ENCODE measurements around the gene MED12L. TPM values are rescaled to one million over a fixed set of nuclear protein-coding genes. Genes with fewer than 3 reads are reported as not detected.

Gene MED12L
- total RNA-seq, 1 experiment from 2014 or later = 1.5 TPM

DNA sequence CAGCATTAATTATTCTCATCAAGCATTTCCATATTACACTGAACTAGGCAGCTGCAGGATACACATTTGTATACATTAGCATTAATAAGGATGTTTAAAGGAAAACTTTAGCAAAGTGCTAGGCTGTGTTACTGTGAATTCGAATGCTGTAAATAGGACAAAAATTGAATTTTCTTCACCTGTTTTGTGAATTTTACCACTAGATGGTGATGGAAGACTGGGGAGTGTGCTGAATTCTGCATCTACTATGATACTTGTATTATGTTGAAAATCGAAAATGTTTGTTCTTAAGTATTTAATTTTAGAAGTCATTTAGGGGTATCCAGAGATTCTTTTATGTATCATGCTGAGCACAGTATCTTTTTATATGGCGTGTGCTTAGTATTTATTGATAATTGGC is 205.2 kb downstream of the MED12L start:
- peak; percentile 58 for DNase-seq (ENCODE audit: low read depth)

DNA sequence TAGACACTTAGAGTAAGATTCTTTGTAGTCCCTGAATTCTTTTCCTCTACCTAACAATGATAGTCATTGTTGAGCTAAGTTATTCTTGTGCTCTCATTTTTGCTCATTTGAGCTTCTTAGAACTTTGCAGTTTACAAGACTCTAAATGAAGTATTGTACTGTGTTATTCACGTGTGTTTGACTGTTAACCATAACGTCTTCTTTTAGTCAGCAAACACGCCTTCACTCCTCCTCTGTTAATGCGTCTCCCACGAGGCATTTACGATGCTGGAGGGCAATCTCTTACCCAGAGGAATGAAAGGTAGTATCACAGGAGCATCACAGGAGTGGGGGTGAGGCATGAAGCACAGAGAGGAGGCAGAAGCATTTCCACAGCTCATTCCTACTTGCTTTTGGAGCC is 207.7 kb downstream of the MED12L start:
- no peak for DNase-seq (ENCODE audit: low read depth)

GRCh38 chr3:151296226-151296625 is 210.8 kb downstream of the MED12L start:
- no peak for DNase-seq (ENCODE audit: low read depth)

DNA sequence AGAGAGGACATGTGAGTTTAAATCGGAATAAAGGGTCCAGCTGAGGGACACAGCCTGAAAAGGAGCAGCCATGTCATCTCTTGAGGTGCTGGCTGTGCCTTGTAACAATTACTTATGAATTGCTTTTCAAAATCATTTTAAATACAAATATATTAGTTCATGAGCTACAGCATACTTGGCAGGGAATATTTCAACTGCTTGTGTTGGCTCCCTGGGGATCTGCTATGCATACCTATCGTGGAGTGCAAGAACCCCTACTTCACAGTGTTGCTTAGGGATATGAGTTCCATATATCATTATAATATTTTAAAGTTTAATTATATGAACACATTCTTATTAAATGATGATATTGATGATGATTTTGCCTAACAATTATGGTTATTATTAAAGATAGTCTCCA is 212.0 kb downstream of the MED12L start:
- no peak for DNase-seq (ENCODE audit: low read depth)

GRCh38 chr3:151299006-151299405 is 213.5 kb downstream of the MED12L start:
- no peak for DNase-seq (ENCODE audit: low read depth)

DNA sequence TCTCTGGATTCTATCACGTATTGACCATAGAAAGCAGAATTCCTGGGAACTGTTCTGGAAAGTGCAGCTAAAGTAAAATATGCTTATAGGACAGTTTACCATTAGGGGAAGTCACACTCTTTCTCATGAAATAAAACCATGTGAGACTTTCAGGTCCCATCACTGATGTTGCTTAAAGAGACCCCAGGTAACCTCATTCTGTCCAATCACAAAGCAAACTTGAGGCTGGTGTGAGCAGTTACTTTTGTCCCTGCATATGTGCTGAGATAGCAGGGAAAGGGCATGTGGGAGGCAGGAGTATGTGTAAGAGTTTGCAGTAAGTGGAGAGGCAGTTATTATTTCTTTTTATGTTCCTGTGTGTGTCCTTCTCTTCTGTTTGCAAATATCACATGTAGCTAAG is 215.1 kb downstream of the MED12L start:
- DNase-seq (ENCODE audit: low read depth) = no peak

DNA sequence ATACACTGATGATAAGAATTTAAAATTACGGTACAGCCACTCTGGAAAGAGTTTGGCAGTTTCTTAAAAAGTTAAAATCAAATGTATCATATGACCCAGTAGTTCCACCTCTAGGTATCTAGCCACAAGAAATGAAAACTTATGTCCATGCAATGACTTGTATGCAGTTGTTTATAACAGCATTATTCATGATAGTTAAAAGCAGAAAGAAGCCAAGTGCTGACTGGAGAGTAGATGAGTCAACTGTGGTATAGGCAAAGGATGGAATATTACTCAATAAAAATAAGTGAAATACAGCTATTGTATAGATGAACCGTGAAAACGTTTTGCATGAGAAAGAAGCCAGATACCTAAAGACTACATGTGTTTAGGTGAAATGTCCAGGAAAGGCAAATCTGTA is 216.3 kb downstream of the MED12L start:
- peak; percentile 86 for DNase-seq (ENCODE audit: low read depth)

- peak; percentile 68 for DNase-seq (ENCODE audit: low read depth)
Observed at GRCh38 chr3:151303751-151304150, 218.3 kb downstream of the MED12L start.

GRCh38 chr3:151305060-151305774 is 219.8 kb downstream of the MED12L start:
- DNase-seq (ENCODE audit: low read depth) = peak; percentile 100

DNA sequence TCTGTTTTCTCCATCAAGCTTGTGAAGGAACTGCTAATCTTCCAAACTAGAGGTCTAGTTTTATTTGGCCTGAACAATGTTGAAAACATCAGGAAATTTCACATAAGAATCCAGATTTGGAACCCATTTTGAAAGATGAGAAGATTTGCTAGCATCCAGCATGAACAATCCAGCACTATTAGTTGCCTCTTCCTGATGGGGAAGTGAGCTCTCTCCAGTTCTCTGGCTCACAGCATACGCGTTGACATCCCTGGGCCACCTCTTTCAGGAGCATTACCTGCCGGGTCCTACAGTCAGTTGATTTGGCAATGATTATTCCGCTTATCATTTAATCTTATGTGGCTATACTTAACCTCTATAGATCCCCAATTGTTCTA is 220.3 kb downstream of the MED12L start:
- DNase-seq (ENCODE audit: low read depth) = no peak

- DNase-seq (ENCODE audit: low read depth) = no peak
Observed at GRCh38 chr3:151306168-151306810, 220.8 kb downstream of the MED12L start.

- no peak for DNase-seq (ENCODE audit: low read depth)
Observed at GRCh38 chr3:151307131-151307530, 221.7 kb downstream of the MED12L start.

GRCh38 chr3:151307583-151308488 is 222.4 kb downstream of the MED12L start:
- peak; percentile 30 for DNase-seq (ENCODE audit: low read depth)

- no peak for DNase-seq (ENCODE audit: low read depth)
Observed at GRCh38 chr3:151309566-151309965, 224.1 kb downstream of the MED12L start.

DNA sequence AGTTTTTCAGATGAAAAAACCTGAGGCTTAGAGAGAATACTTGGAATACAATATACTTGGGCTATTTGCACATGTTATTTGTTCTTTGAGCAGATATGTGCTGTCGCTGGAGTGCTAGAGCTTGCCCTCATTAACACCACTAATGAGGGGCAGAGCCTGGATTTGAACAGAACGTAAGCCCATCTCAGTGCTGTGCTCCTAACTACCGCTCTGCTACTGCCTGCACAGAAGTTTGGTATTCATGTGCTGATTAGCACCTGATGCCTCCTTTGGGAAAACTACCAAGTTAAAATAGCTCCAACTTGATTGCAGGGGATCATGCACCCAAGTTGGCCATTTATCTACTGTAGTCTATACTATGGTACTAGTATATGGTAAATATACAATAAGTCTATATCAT is 227.5 kb downstream of the MED12L start:
- no peak for DNase-seq (ENCODE audit: low read depth)

- DNase-seq (ENCODE audit: low read depth) = no peak
Observed at GRCh38 chr3:151314137-151314536, 228.7 kb downstream of the MED12L start.

DNA sequence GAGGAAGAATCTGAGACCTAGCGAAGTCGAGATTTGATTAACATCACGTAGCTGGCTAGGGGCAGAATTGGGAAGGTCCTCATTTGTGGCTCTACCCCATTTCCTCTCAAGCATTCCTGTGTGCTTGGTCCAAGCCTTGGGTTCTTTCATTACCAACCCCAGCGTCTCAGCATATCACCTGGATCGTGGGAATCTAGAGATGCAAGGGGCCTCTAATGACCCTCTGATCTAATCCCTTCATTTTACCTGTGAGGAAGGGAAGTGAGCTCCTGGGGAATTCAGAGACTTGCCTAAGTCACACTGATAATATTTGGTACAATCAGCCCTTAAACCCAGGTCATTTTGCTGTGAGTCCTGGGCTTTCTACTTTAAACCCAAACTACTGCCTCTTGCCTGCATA is 229.1 kb downstream of the MED12L start:
- DNase-seq (ENCODE audit: low read depth) = no peak

- DNase-seq (ENCODE audit: low read depth) = peak; percentile 61
Observed at GRCh38 chr3:151315136-151315535, 229.7 kb downstream of the MED12L start.

- no peak for DNase-seq (ENCODE audit: low read depth)
Observed at GRCh38 chr3:151315846-151316245, 230.4 kb downstream of the MED12L start.

GRCh38 chr3:151316267-151316991 is 231.0 kb downstream of the MED12L start, which contains the start of gene GPR87:
Gene GPR87, minus strand, starts transcription at chr3:151316820. Its CDS starts 16,720 bp downstream, at chr3:151300100.
- peak; percentile 91 for DNase-seq (ENCODE audit: low read depth)

GRCh38 chr3:151318313-151318712 is 232.8 kb downstream of the MED12L start:
- DNase-seq (ENCODE audit: low read depth) = no peak

Measured in HT1080 (cell line).